Cerebellar cortex (tissue), 1 donor: Measurements from ENCODE around the gene URM1.
A peak's percentile ranks its signal among the peaks of the same experiment; 100 is the strongest.
"Not testable (repeated sequence)": the region's sequence is repeated elsewhere in the genome, so short reads cannot be mapped to it uniquely, and the experiment has no call there.

Source experiments
- DNase-seq: peaks from one replicate; pipeline ENCODE4 v3.0.0-alpha.2; 2015; ENCODE audit warnings: low spot score

Gene URM1

GRCh38 chr9:128409450-128409849 lies 38.3 kb downstream of the URM1 start:
- no peak for DNase-seq

- peak; percentile 56 for DNase-seq
These were observed 38.8 kb downstream of the URM1 start for GRCh38 chr9:128409978-128410377.

GRCh38 chr9:128411364-128412119 lies 40.4 kb downstream of the URM1 start:
- DNase-seq = no peak

GRCh38 chr9:128412120-128412790 lies 41.1 kb downstream of the URM1 start:
- DNase-seq = peak; percentile 64

GRCh38 chr9:128413728-128414127 lies 42.6 kb downstream of the URM1 start:
- DNase-seq = not testable (repeated sequence)

- DNase-seq = peak; percentile 31
These were observed 43.3 kb downstream of the URM1 start for GRCh38 chr9:128414461-128414860.

GRCh38 chr9:128415281-128415680 lies 44.1 kb downstream of the URM1 start:
- no peak for DNase-seq

GRCh38 chr9:128416014-128416413 lies 44.8 kb downstream of the URM1 start:
- no peak for DNase-seq

GRCh38 chr9:128416432-128417019 lies 45.4 kb downstream of the URM1 start:
- no peak for DNase-seq

- DNase-seq = peak; percentile 26
These were observed 48.1 kb downstream of the URM1 start for GRCh38 chr9:128419061-128419925.

GRCh38 chr9:128420060-128420650 lies 49.0 kb downstream of the URM1 start:
- DNase-seq = peak; percentile 49

- DNase-seq = peak; percentile 50
These were observed 49.7 kb downstream of the URM1 start, which contains the start of gene CERCAM for GRCh38 chr9:128420651-128421481. TSS of gene CERCAM (plus strand) at chr9:128420857. CDS start at chr9:128420878, 21 bp downstream.

GRCh38 chr9:128421482-128421996 lies 50.4 kb downstream of the URM1 start:
- DNase-seq = no peak

GRCh38 chr9:128422022-128422782 lies 51.0 kb downstream of the URM1 start:
- not testable (repeated sequence) for DNase-seq

GRCh38 chr9:128422783-128423150 lies 51.6 kb downstream of the URM1 start:
- DNase-seq = no peak

GRCh38 chr9:128423356-128423755 lies 52.2 kb downstream of the URM1 start:
- DNase-seq = not testable (repeated sequence)

GRCh38 chr9:128424268-128424780 lies 53.1 kb downstream of the URM1 start:
- DNase-seq = no peak

- no peak for DNase-seq
These were observed 57.7 kb downstream of the URM1 start for GRCh38 chr9:128428644-128429512.
